Astrocyte of the spinal cord (primary cell): ENCODE data around the gene CCL15.

ENCODE experiments used
- DNase-seq: peaks from one replicate; pipeline ENCODE4 v3.0.0; 2011; ENCODE audit warnings: low read depth, low spot score
- H3K4me3 ChIP-seq: 2 replicates; pipeline ENCODE4 v1.5.1; 2011; ENCODE audit warnings: low read depth, mild to moderate bottlenecking, low read length, moderate library complexity
- CTCF ChIP-seq: IDR thresholded peaks from 2 replicates; pipeline ENCODE4 v1.5.1; 2012; ENCODE audit warnings: low read depth, mild to moderate bottlenecking, low read length, inconsistent platforms
- in situ Hi-C: cut with HindIII; loops from 2 replicates; pipeline ENCODE4 v1.10.0; 2017; ENCODE audit warnings: low sequenced_read_pairs

The CCL15 gene

GRCh38 chr17:35972945-35973332 lies 28.4 kb downstream of the CCL15 start:
- in situ Hi-C loops: no loop called here
- H3K4me3 ChIP-seq: no peak overlapping the region
- no peak for TF ChIP-seq CTCF
- no peak for DNase-seq

DNA sequence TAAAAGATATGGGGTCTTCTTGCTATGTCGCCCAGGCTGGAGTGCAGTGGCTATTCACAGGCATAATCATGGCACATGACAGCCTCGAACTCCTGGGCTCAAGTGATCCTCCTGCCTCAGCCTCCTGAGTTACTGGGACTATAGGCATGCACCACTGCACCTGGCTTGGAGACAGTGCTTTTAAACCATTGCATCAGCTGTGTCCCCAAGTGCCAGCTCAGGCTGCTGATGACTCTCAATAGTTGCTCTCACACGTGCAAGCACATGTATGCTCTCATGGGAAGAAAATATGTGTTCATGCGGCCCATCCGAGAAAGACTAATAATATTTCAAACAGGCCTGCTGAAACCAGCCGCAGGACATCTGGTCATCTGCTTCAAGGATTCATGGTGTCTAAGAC lies 28.8 kb downstream of the CCL15 start:
- no peak overlapping the region for H3K4me3 ChIP-seq
- in situ Hi-C loops: no loop called here
- DNase-seq: no peak
- no peak for TF ChIP-seq CTCF

DNA sequence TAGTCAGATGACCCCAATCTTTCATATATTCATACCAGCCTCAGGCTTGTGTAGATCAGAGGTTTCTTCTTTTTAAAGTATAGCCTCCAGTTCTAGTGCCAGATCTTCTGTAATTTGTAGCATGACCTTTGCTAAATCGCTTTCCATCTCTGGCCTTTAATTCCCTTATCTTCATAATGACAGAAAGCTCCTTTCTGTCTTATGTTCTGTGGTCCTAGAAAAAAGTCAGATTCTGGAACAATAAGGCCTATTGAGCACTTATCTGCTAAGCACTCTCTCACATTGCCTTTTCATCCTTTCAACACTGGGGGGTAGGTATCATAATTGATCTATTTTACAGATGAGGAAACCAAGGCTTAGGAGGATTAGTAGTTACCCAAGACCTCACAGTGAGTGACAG lies 29.3 kb downstream of the CCL15 start:
- H3K4me3 ChIP-seq: no peak overlapping the region
- no peak for TF ChIP-seq CTCF
- DNase-seq: no peak
- in situ Hi-C loops: no loop called here

DNA sequence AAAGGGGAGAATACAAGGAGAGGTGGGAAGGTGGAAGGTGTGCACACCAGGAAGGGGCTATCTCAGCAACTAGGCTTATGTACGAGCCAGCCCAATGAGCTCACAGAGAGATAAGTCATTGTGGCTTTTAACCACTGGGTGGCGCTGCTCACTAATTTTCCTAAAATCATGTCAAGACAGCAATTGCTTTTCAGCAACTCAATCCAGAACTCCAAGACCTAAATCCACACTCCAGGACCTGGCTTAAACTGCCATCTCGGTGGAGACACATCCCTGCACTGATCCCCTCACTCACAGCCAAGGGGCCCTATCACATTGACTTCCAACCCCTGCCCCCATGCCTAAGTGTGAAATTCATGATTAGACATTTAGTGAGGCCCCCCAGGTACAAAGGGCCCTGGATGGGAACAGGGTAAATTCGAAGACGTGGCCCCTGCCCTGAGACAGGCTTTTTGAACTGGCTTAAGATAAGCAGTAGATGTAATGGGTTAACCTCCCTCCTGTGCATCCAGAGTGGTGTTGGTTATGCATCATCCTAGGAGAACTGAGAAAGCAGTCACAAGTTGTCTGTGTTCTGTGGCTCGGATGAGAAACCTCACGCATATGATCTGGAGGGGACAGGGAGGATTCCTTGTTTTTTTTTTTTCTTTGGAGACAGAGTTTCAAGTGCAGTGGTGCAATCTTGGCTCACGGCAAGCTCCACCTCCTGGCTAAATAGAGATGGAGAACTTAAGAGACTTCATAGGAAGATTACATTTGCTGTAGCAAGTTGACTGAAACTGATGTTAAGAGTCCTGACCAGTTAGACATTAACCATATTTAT lies 31.6 kb downstream of the CCL15 start:
- no peak overlapping the region for H3K4me3 ChIP-seq
- in situ Hi-C loops: no loop called here
- peak; percentile 79 for DNase-seq
- peak; percentile 75 for TF ChIP-seq CTCF

- no peak for DNase-seq
- H3K4me3 ChIP-seq: no peak overlapping the region
- no peak for TF ChIP-seq CTCF
- in situ Hi-C loops: no loop called here
These were observed 32.8 kb downstream of the CCL15 start for GRCh38 chr17:35968520-35969054.

GRCh38 chr17:35965272-35965671 lies 36.1 kb downstream of the CCL15 start:
- DNase-seq: no peak
- no peak overlapping the region for H3K4me3 ChIP-seq
- in situ Hi-C loops: no loop called here
- TF ChIP-seq CTCF: no peak
